ENCODE data around the gene TSGA10IP. TPM values are rescaled to one million over a fixed set of nuclear protein-coding genes. Genes with fewer than 3 reads are reported as not detected.

The TSGA10IP gene
- total RNA-seq, 1 experiment from 2014 or later: not detected

GRCh38 chr11:65921033-65921555, 24.2 kb upstream of the TSGA10IP start:
- H3K4me3 ChIP-seq: no peak overlapping the region
- no peaks in the 10 kb centered on the region for H3K27me3 ChIP-seq (replicated peaks)
- no peak for DNase-seq (ENCODE audit: low read depth in 1 of 2, low spot score in 2 of 2)
- peaks cover 82% of the 10 kb centered on the region for H3K36me3 ChIP-seq
- H3K4me1 ChIP-seq (replicated peaks): peaks cover 38% of the 10 kb centered on the region
- peaks cover 5% of the 10 kb centered on the region; the same call in 1 of the 2 replicates for H3K9me3 ChIP-seq (replicated peaks)
- no peak overlapping the region for H3K27ac ChIP-seq

- peaks cover 76% of the 10 kb centered on the region for H3K36me3 ChIP-seq
- no peak overlapping the region for H3K4me3 ChIP-seq
- no peak for DNase-seq (ENCODE audit: low read depth in 1 of 2, low spot score in 2 of 2)
- H3K9me3 ChIP-seq (replicated peaks): peaks cover 5% of the 10 kb centered on the region; the same call in 1 of the 2 replicates
- no peak overlapping the region for H3K27ac ChIP-seq
- peaks cover 30% of the 10 kb centered on the region for H3K4me1 ChIP-seq (replicated peaks)
- no peaks in the 10 kb centered on the region for H3K27me3 ChIP-seq (replicated peaks)
These were observed 23.4 kb upstream of the TSGA10IP start for GRCh38 chr11:65921876-65922275.

GRCh38 chr11:65922565-65922964, 22.7 kb upstream of the TSGA10IP start:
- H3K9me3 ChIP-seq (replicated peaks): peaks cover 5% of the 10 kb centered on the region; the same call in 1 of the 2 replicates
- H3K36me3 ChIP-seq: peaks cover 72% of the 10 kb centered on the region
- H3K27ac ChIP-seq: no peak overlapping the region
- H3K27me3 ChIP-seq (replicated peaks): no peaks in the 10 kb centered on the region
- DNase-seq (ENCODE audit: low read depth in 1 of 2, low spot score in 2 of 2): no peak
- peaks cover 23% of the 10 kb centered on the region for H3K4me1 ChIP-seq (replicated peaks)
- H3K4me3 ChIP-seq: no peak overlapping the region

- Histone ChIP-seq H3K36me3 (peaks cover 49% of the 10 kb centered on the region), H3K4me1 (replicated peaks) (peaks cover 8% of the 10 kb centered on the region), H3K27me3 (replicated peaks) (no peaks in the 10 kb centered on the region), H3K27ac (no peak overlapping the region), H3K4me3 (no peak overlapping the region), H3K9me3 (replicated peaks) (no peaks in the 10 kb centered on the region)
- DNase-seq (ENCODE audit: low read depth in 1 of 2, low spot score in 2 of 2): no peak
These were observed 19.9 kb upstream of the TSGA10IP start for GRCh38 chr11:65925397-65925796.

- Histone ChIP-seq H3K27me3 (replicated peaks) (no peaks in the 10 kb centered on the region), H3K4me1 (replicated peaks) (peaks cover 3% of the 10 kb centered on the region; the same call in 1 of the 2 replicates), H3K27ac (no peak overlapping the region), H3K4me3 (no peak overlapping the region), H3K9me3 (replicated peaks) (no peaks in the 10 kb centered on the region), H3K36me3 (peaks cover 23% of the 10 kb centered on the region)
- DNase-seq (ENCODE audit: low read depth in 1 of 2, low spot score in 2 of 2): no peak
These were observed 17.3 kb upstream of the TSGA10IP start for GRCh38 chr11:65927904-65928397.

GRCh38 chr11:65928667-65929066, 16.6 kb upstream of the TSGA10IP start:
- no peak for DNase-seq (ENCODE audit: low read depth in 1 of 2, low spot score in 2 of 2)
- H3K9me3 ChIP-seq (replicated peaks): no peaks in the 10 kb centered on the region

GRCh38 chr11:65931773-65932557, 13.3 kb upstream of the TSGA10IP start:
- peak in 1 of 2 experiments; percentile 57 for DNase-seq (ENCODE audit: low read depth in 1 of 2, low spot score in 2 of 2)
- H3K9me3 ChIP-seq (replicated peaks): no peaks in the 10 kb centered on the region
- H3K4me1 ChIP-seq (replicated peaks): peaks cover 3% of the 10 kb centered on the region; the same call in 1 of the 2 replicates
- no peak overlapping the region for H3K27ac ChIP-seq
- H3K27me3 ChIP-seq (replicated peaks): peaks cover 3% of the 10 kb centered on the region
- H3K36me3 ChIP-seq: peaks cover 3% of the 10 kb centered on the region; the same call in 1 of the 2 replicates
- no peak overlapping the region for H3K4me3 ChIP-seq

More at GRCh38 chr11:65928667-65929066, 16.6 kb upstream of the TSGA10IP start:
- Histone ChIP-seq H3K4me1 (replicated peaks) (peaks cover 3% of the 10 kb centered on the region; the same call in 1 of the 2 replicates), H3K4me3 (no peak overlapping the region), H3K36me3 (peaks cover 16% of the 10 kb centered on the region), H3K27me3 (replicated peaks) (no peaks in the 10 kb centered on the region), H3K27ac (no peak overlapping the region)

- H3K4me3 ChIP-seq: no peak overlapping the region
- peaks cover 3% of the 10 kb centered on the region; the same call in 1 of the 2 replicates for H3K4me1 ChIP-seq (replicated peaks)
- DNase-seq (ENCODE audit: low read depth in 1 of 2, low spot score in 2 of 2): no peak
- no peak overlapping the region for H3K27ac ChIP-seq
- H3K9me3 ChIP-seq (replicated peaks): no peaks in the 10 kb centered on the region
- H3K27me3 ChIP-seq (replicated peaks): peaks cover 8% of the 10 kb centered on the region
- no peaks in the 10 kb centered on the region for H3K36me3 ChIP-seq
These were observed 12.7 kb upstream of the TSGA10IP start for GRCh38 chr11:65932558-65932919.

GRCh38 chr11:65934014-65934413, 11.3 kb upstream of the TSGA10IP start:
- H3K27ac ChIP-seq: no peak overlapping the region
- H3K9me3 ChIP-seq (replicated peaks): no peaks in the 10 kb centered on the region
- DNase-seq (ENCODE audit: low read depth in 1 of 2, low spot score in 2 of 2): no peak
- H3K4me1 ChIP-seq (replicated peaks): no peaks in the 10 kb centered on the region
- H3K27me3 ChIP-seq (replicated peaks): peaks cover 10% of the 10 kb centered on the region
- no peaks in the 10 kb centered on the region for H3K36me3 ChIP-seq
- H3K4me3 ChIP-seq: no peak overlapping the region

GRCh38 chr11:65937766-65938165, 7.5 kb upstream of the TSGA10IP start:
- no peak for DNase-seq (ENCODE audit: low read depth in 1 of 2, low spot score in 2 of 2)
- Histone ChIP-seq H3K4me3 (no peak overlapping the region), H3K4me1 (replicated peaks) (peaks cover 8% of the 10 kb centered on the region), H3K36me3 (no peaks in the 10 kb centered on the region), H3K27me3 (replicated peaks) (peaks cover 10% of the 10 kb centered on the region), H3K27ac (no peak overlapping the region), H3K9me3 (replicated peaks) (no peaks in the 10 kb centered on the region)

GRCh38 chr11:65941720-65942310, 3.5 kb upstream of the TSGA10IP start:
- DNase-seq (ENCODE audit: low read depth in 1 of 2, low spot score in 2 of 2): no peak
- H3K4me1 ChIP-seq (replicated peaks): peaks cover 8% of the 10 kb centered on the region
- H3K4me3 ChIP-seq: no peak overlapping the region
- H3K27me3 ChIP-seq (replicated peaks): peaks cover 9% of the 10 kb centered on the region
- H3K36me3 ChIP-seq: no peaks in the 10 kb centered on the region
- H3K27ac ChIP-seq: no peak overlapping the region
- H3K9me3 ChIP-seq (replicated peaks): no peaks in the 10 kb centered on the region

GRCh38 chr11:65942531-65942930, 2.7 kb upstream of the TSGA10IP start:
- H3K36me3 ChIP-seq: no peaks in the 10 kb centered on the region
- H3K4me3 ChIP-seq: no peak overlapping the region
- DNase-seq (ENCODE audit: low read depth in 1 of 2, low spot score in 2 of 2): no peak
- H3K27ac ChIP-seq: no peak overlapping the region
- H3K9me3 ChIP-seq (replicated peaks): no peaks in the 10 kb centered on the region
- peaks cover 2% of the 10 kb centered on the region; the same call in 1 of the 2 replicates for H3K27me3 ChIP-seq (replicated peaks)
- H3K4me1 ChIP-seq (replicated peaks): peaks cover 8% of the 10 kb centered on the region

- DNase-seq (ENCODE audit: low read depth in 1 of 2, low spot score in 2 of 2): peak in 1 of 2 experiments; percentile 56
- Histone ChIP-seq H3K27me3 (replicated peaks) (no peaks in the 10 kb centered on the region), H3K4me1 (replicated peaks) (peaks cover 8% of the 10 kb centered on the region), H3K9me3 (replicated peaks) (no peaks in the 10 kb centered on the region), H3K4me3 (no peak overlapping the region), H3K27ac (no peak overlapping the region), H3K36me3 (no peaks in the 10 kb centered on the region)
These were observed 1.1 kb upstream of the TSGA10IP start for GRCh38 chr11:65944191-65944590.

GRCh38 chr11:65944767-65945166, 513 bp upstream of the TSGA10IP start:
- Histone ChIP-seq H3K4me3 (no peak overlapping the region), H3K27me3 (replicated peaks) (no peaks in the 10 kb centered on the region), H3K27ac (no peak overlapping the region), H3K4me1 (replicated peaks) (peaks cover 8% of the 10 kb centered on the region), H3K9me3 (replicated peaks) (no peaks in the 10 kb centered on the region), H3K36me3 (no peaks in the 10 kb centered on the region)
- peak in 1 of 2 experiments; percentile 54 for DNase-seq (ENCODE audit: low read depth in 1 of 2, low spot score in 2 of 2)
